Fibroblast of villous mesenchyme (primary cell): Measurements from ENCODE around the gene SPATA19. TPM values are rescaled to one million over a fixed set of nuclear protein-coding genes. Genes with fewer than 3 reads are reported as not detected.

Experiments used
- DNase-seq: peaks from one replicate; pipeline ENCODE4 v3.0.0-alpha.2; 2010; ENCODE audit warnings: low read depth
- H3K4me3 ChIP-seq: 2 replicates; pipeline ENCODE4 v1.5.1; 2011; ENCODE audit warnings: low read depth, mild to moderate bottlenecking, low read length
- CTCF ChIP-seq: IDR thresholded peaks from 2 replicates; pipeline ENCODE4 v1.5.1; 2012; ENCODE audit warnings: low read depth, mild to moderate bottlenecking, low read length; ENCODE audit not compliant: insufficient read depth
- total RNA-seq: library from RNA; depleted of rRNA; stranded (reverse); fragments of >200 nt; gene quantifications from 2 replicates; pipeline ENCODE4 v1.2.3, GENCODE V29; 2012

Gene SPATA19
- not detected in 2 replicates for total RNA-seq

GRCh38 chr11:133845413-133845812, at the start of gene SPATA19:
Gene SPATA19, minus strand, starts transcription at chr11:133845513. Its CDS starts 67 bp downstream, at chr11:133845446.
- no peak for DNase-seq
- no peak for TF ChIP-seq CTCF
- H3K4me3 ChIP-seq: no peak within 1 kb of the TSS

GRCh38 chr11:133895061-133895479, 49.8 kb upstream of the SPATA19 start:
- TF ChIP-seq CTCF: no peak
- no peak for DNase-seq
- H3K4me3 ChIP-seq: no peak overlapping the region

- TF ChIP-seq CTCF: no peak
- H3K4me3 ChIP-seq: no peak overlapping the region
- DNase-seq: no peak
Measured at GRCh38 chr11:133893381-133893780, 48.1 kb upstream of the SPATA19 start.

GRCh38 chr11:133892584-133893380, 47.5 kb upstream of the SPATA19 start:
- no peak overlapping the region for H3K4me3 ChIP-seq
- no peak for DNase-seq
- TF ChIP-seq CTCF: no peak

GRCh38 chr11:133892126-133892525, 46.8 kb upstream of the SPATA19 start:
- no peak overlapping the region for H3K4me3 ChIP-seq
- TF ChIP-seq CTCF: no peak
- no peak for DNase-seq

- H3K4me3 ChIP-seq: no peak overlapping the region
- TF ChIP-seq CTCF: no peak
- no peak for DNase-seq
Measured at GRCh38 chr11:133889893-133890292, 44.6 kb upstream of the SPATA19 start.
